SK-N-SH (cell line): ENCODE measurements around the gene OSBPL5.

Experiments used
- CTCF ChIP-seq: fragments of 200-600 bp; sonication (generic); IDR thresholded peaks from 2 replicates; pipeline ENCODE4 v1.6.1; 2017; ENCODE audit warnings: antibody characterized with exemption, mild to moderate bottlenecking, moderate library complexity
- EZH2phosphoT487 ChIP-seq: fragments of 200-600 bp; sonication (generic); IDR thresholded peaks from 2 replicates; pipeline ENCODE4 v1.6.1; 2017; ENCODE audit warnings: low read depth, mixed run types, mild to moderate bottlenecking, antibody characterized with exemption, moderate library complexity, borderline replicate concordance
- FOSL2 ChIP-seq: IDR thresholded peaks from 2 replicates; pipeline ENCODE4 v1.4.0; 2012; ENCODE audit warnings: low read depth, mild to moderate bottlenecking, moderate library complexity, borderline replicate concordance
- MAX ChIP-seq: IDR thresholded peaks from 2 replicates; pipeline ENCODE4 v1.4.0; 2012; ENCODE audit warnings: low read depth
- MXI1 ChIP-seq: IDR thresholded peaks from 2 replicates; pipeline ENCODE4 v1.6.1; 2012; ENCODE audit warnings: mild to moderate bottlenecking, low read depth, low read length, improper control_type of control experiment
- RCOR1 ChIP-seq: fragments of 150-350 bp; IDR thresholded peaks from 2 replicates; pipeline ENCODE4 v1.6.1; 2017; ENCODE audit warnings: antibody characterized with exemption, low read length
- REST ChIP-seq: IDR thresholded peaks from 2 replicates; pipeline ENCODE4 v1.6.1; 2012; ENCODE audit warnings: mild to moderate bottlenecking, low read depth, low read length, moderate library complexity
- USF2 ChIP-seq: fragments of 150-350 bp; IDR thresholded peaks from 2 replicates; pipeline ENCODE4 v1.6.1; 2017; ENCODE audit warnings: antibody characterized with exemption, low read length, low read depth, borderline replicate concordance
- YY1 ChIP-seq: IDR thresholded peaks from 2 replicates; pipeline ENCODE4 v1.4.0; 2012; ENCODE audit warnings: low read depth, mild to moderate bottlenecking
- ZBTB33 ChIP-seq: IDR thresholded peaks from 2 replicates; pipeline ENCODE4 v1.4.0; 2012; ENCODE audit warnings: low read depth, borderline replicate concordance

GRCh38 chr11:3094223-3094824 lies 70.8 kb downstream of the OSBPL5 start:
- TF ChIP-seq EZH2phosphoT487 (no peak), USF2 (no peak), MAX (no peak), CTCF (no peak), MXI1 (no peak), ZBTB33 (no peak), YY1 (no peak), RCOR1 (no peak), REST (no peak), FOSL2 (no peak)
